ENCODE results near the gene ITPR1. TPM values are rescaled to one million over a fixed set of nuclear protein-coding genes. Genes with fewer than 3 reads are reported as not detected.

ITPR1 gene
- total and polyA plus RNA-seq, 10 of the 15 experiments (the other 5 are each of a cell fraction or from before 2014, with no cell fraction given), result 12.2 to 239 (median 28.4) TPM

DNA sequence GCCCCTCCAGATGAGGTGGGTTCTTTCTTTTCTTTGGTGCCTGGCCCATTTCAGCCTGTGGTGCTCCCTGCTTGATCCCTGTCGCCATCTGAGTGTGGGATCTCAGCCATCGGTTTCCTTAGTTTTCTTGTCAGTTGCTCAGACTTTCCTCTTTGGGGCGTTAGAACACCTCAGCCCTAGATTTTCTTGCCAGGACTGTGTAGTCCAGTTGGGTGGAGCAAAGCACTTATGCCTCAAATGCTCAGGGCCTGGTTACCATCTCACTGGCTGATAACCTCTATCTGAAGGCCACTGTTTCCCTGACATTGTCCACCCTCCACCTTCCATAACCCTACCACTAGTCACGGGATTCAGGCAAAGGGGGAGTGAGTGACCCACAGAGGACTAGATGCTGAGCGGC, 277.4 kb downstream of the ITPR1 start:
- TF ChIP-seq IKZF2 (IDR thresholded peaks at IDR 0.05) (no peak), ZNF217 (IDR thresholded peaks at IDR 0.05) (no peak), BHLHE40 (IDR thresholded peaks at IDR 0.05; ENCODE audit: borderline replicate concordance in 1 of 2, low read depth in 2 of 2, low read length in 1 of 2) (no peak), ASH2L (IDR thresholded peaks at IDR 0.05; ENCODE audit: borderline replicate concordance, low read depth) (no peak), LARP7 (IDR thresholded peaks at IDR 0.05) (no peak)
- TF ChIP-seq, protein P1, sequence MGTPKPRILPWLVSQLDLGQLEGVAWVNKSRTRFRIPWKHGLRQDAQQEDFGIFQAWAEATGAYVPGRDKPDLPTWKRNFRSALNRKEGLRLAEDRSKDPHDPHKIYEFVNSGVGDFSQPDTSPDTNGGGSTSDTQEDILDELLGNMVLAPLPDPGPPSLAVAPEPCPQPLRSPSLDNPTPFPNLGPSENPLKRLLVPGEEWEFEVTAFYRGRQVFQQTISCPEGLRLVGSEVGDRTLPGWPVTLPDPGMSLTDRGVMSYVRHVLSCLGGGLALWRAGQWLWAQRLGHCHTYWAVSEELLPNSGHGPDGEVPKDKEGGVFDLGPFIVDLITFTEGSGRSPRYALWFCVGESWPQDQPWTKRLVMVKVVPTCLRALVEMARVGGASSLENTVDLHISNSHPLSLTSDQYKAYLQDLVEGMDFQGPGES (IDR thresholded peaks at IDR 0.05), result no peak
- H2AFZ ChIP-seq (ENCODE audit: control insufficient read depth, low read depth, low read length), result no peak overlapping the region
- H4K20me1 ChIP-seq (ENCODE audit: control insufficient read depth, insufficient read depth), result no peaks in the 10 kb centered on the region
- ChIA-PET POLR2A (interaction anchor here (18.6 kb wide), 1 partner anchor 17 kb away, joined by 414 read pairs; no protein-coding TSS in a partner anchor), SMC1A (ENCODE audit: uncharacterized antibody, unreplicated experiment) (interaction anchor here (19.5 kb wide), 1 partner anchor 13 kb away, joined by 618 read pairs; no protein-coding TSS in a partner anchor), CTCF (interaction anchor here (1.2 kb wide), 1 partner anchor 12 kb away, joined by 3 read pairs; no protein-coding TSS in a partner anchor), RAD21 (ENCODE audit: unreplicated experiment) (interaction anchor here (1.4 to 12.2 kb wide), 3 partner anchors 13 to 209 kb away, joined by 3 to 377 read pairs (median 3); partner anchors contain the start of gene BHLHE40)
- in situ Hi-C loops (cut with MboI) (no loop called here), intact Hi-C loops (cut with micrococcal nuclease; ENCODE audit: unreplicated experiment) (no loop called here)
- BruUV-seq (replicated peaks), result no TSS peak
- H3K79me2 ChIP-seq (ENCODE audit: control insufficient read depth, insufficient read depth, low read length), result no peaks in the 10 kb centered on the region
- H3K4me3 ChIP-seq, result no peak overlapping the region
- no peak for DNase-seq (ENCODE audit: low read depth, low spot score)
- H3K36me3 ChIP-seq (ENCODE audit: control insufficient read depth in 2 of 2, insufficient read depth in 2 of 2, low read length in 1 of 2), result peaks cover 4 to 30% of the 10 kb centered on the region in 2 experiments
- WGBS (ENCODE audit: insufficient coverage, insufficient replicate concordance, low lambda C conversion rate, missing lambda C conversion rate), result 92% methylated on average over 5 of the region's 5 CpGs
- H3K27me3 ChIP-seq (replicated peaks in 1 of 2; ENCODE audit: control insufficient read depth in 2 of 2, insufficient read depth in 2 of 2, low read length in 1 of 2), result no peaks in the 10 kb centered on the region
- ATAC-seq, result no peak
- no peak overlapping the region for H3K4me2 ChIP-seq (ENCODE audit: control insufficient read depth, insufficient read depth)
- no peak overlapping the region for H3K27ac ChIP-seq (ENCODE audit: control insufficient read depth, insufficient read depth)
- H3K4me1 ChIP-seq (ENCODE audit: control insufficient read depth, insufficient read depth, low read length), result peaks cover 7% of the 10 kb centered on the region
- H3K9ac ChIP-seq (ENCODE audit: control insufficient read depth, insufficient read depth, low read length), result no peak overlapping the region
- no peak for FAIRE-seq
- H3K9me3 ChIP-seq (replicated peaks; ENCODE audit: control insufficient read depth, insufficient read depth, low read length), result no peaks in the 10 kb centered on the region

Data from GM12878 (cell line).